ENCODE measurements around the gene RAB9A.
"Not testable (repeated sequence)": the region's sequence is repeated elsewhere in the genome, so short reads cannot be mapped to it uniquely, and the experiment has no call there.

Gene RAB9A

DNA sequence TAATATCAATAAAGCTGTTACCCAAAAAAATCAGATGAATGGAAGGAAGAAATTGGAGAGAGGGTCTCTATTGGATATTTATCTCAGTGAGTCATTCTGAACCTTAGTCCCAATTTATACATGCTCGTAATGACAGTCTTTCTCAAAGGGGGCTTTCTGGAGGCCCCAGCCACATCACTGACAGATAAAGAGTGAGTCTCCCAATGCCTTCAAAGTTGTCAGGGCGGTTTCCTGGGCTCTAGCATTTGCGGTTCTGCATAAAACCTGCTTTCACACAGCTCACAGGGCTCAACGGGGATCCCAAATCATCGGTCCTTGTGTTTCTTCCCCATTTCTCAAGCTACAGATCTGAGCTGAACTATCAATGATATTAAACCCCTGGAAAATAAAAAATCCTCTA lies 18.7 kb upstream of the RAB9A start:
- no peak for DNase-seq

DNA sequence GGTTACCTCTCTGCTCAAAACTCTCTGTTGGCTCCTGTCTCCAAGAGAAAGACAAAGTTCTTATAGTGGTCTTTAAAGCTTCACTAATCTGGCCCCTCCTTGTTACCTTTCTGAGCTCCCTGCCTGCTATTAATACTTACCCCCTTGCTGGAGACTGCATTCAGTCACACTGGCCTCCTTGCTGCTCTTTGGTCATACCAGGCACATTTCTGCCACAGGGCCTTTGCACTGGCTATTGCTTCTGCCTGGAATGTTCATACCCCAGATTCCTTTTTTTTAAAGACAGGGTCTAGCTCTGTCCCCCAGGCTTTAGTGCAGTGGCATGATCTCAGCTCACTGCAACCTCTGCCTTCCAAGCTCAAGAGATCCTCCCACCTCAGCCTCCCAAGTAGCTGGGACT lies 15.9 kb upstream of the RAB9A start:
- no peak for DNase-seq

DNA sequence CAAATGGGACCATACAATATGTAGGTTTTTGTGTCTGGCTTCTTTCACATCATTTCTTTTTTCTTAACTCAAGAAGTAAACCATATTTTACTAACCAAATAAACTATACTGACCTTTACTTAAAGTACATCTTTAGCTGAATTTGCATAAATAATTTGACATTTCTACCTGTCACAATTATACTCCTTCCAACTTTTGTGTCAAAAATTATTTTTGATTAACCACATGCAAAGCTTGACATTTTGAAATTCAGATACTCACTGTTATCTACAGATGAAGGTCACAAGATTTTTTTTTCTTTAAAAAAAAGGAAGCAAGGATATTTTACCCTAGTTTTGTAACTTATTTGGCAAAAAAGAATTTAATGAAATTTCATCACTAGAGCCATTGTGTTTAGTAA lies 12.0 kb upstream of the RAB9A start:
- no peak for DNase-seq

DNA sequence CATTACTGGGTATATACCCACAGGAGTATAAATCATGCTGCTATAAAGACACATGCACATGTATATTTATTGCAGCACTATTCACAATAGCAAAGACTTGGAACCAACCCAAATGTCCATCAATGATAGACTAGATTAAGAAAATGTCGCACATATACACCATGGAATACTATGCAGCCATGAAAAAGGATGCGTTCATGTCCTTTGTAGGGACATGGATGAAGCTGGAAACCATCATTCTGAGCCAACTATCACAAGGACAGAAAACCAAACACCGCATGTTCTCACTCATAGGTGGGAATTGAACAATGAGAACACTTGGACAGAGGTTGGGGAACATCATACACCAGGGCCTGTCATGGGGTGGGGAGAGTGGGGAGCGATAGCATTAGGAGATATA lies 9.2 kb upstream of the RAB9A start:
- not testable (repeated sequence) for DNase-seq

DNA sequence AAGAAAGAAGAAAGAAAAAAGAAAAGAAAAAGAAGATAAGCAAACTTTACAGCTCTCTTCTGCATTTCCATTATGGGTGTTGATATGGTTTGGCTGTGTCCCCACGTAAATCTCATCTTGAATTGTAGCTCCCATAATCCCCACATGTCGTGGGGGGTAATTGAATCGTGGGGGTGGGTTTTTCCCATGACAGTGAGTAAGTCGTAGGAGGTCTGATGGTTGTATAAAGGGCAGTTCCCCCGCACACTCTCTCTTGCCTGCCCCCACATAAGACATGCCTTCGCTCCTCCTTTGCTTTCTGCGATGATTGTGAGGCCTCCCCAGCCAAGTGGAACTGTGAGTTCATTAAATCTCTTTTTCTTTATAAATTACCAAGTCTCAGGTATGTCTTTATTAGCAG lies 7.3 kb upstream of the RAB9A start:
- no peak for DNase-seq

DNA sequence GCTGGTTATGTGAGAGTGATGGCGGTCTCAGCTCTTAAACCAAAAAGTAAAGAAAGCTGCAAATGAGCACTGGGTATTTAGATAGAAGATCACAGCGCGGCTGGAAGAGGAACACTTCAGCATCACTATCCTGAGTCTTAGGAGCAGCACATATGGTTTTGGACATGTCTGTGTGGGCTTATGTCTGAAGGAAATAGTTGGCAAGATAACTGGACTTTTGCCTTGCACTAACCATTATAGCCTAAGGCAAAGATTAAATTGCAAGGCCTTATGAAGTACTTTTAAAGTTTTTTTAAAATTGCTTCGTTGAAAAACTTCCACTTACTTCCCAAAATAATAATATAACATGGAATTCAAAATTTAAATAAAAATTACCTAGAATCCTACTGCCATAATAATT lies 4.6 kb upstream of the RAB9A start:
- DNase-seq = no peak

DNA sequence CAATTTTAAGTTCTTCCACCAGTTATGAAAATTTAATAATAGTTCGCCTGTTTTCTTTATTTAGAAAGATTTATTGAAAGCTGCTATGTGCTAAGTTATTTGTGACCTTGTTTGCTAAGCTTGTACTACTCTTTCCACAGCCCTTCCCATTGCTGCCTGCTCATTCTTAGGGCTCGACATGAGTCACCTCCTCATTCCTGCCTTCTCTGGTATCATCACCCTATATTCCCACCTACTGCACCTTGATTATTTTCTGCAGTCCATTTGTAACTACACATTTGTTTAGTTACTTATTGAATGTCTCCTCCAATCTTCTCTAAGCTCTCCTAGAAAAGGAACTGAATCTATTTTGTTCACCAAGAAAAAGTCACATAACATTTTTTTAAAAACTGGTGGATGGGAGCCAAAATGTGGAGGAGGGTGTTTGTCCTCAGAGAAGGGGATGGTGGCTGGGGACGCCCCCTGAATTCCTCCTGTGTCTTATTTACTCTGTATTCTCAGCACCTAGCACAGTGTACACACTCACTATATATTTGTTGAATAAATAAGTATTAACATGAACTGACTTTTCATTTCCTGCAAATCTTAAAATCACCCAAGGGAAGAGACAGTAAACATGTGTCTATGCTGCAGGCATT lies 3.7 kb upstream of the RAB9A start:
- no peak for DNase-seq

DNA sequence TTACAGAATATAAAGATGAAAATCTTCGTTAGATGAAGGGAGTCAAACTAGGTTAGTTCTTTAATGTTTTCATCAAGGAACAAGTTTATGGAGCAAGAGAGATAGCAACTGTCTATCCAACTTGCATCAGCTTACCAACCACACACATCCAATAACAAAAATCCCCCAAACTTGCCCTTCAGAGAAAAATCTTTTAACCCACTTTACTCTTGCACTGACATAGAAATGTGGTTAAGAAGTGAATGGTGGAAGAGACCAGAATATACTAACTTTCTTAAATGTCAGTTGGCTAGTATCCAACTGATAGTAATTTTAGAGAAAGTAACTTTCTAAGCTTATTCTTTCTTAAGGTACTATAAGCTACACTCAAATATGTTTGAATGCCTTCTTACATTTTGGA lies 1.7 kb upstream of the RAB9A start:
- DNase-seq = no peak

DNA sequence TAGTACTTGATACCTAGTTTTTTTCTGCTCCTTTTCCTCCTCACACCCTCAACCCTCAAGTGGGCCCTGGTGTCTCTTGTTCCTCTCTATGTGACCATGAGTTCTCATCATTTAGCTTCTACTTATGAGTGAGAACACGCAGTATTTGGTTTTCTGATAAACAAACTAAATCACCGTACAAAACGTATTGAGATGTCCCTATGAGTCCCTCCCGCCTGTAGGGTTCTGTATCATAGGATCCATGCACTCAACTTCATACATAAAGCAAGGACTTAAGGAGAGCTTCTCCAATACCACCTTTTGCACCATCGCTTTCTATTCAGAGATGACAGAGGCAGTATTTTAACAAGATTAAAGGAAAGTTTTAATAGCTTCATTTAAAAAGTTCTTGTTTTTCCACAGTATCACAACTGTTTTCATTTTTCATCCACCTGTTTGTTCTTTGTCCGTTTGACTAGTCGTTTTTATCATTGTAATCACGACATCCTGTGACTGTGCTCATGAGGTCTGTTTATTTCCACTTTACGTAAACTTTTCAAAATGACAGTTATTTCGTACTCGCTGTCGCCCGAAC lies 457 bp upstream of the RAB9A start:
- no peak for DNase-seq

DNA sequence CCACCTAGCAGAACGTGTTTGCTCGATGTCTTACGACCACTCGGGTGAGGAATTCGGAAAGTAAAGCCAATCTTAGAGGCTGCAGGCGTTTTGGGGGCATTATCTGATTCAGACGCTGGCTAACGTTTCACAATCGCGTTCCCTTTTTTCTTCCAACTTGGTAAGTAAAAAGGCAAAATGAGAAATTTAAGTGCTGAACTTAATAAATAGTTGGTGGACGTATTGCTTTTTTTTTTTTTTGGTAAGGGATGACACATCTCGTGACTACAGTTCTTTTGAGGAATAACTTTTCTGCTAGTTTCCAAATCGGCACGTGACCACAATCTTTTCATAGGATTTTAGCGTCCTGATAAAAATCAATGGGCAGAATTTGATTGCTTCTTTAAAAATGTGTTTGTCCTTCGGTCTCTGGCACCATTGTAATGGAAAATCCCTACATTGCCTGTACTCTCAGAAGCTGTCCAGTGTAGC lies 848 bp downstream of the RAB9A start:
- no peak for DNase-seq

DNA sequence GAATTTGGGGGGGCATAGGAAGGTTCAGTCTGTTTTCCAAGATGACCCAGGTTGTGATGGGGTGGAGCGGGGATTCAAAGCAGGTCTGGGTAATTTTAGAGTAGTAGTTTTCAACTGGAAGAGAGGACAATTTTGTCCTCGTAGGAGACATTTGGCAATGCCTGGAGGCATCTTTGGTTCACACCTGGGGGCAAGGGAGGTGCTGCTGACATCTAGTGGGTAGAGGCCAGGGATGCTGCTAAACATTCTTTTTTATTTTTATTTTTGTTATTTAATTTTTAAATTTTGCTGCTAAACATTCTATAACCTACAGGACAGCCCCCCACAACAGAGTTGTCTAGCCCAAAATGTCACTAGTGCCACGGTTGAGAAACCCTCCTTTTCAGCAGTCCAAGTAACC lies 1.9 kb downstream of the RAB9A start:
- DNase-seq = no peak

DNA sequence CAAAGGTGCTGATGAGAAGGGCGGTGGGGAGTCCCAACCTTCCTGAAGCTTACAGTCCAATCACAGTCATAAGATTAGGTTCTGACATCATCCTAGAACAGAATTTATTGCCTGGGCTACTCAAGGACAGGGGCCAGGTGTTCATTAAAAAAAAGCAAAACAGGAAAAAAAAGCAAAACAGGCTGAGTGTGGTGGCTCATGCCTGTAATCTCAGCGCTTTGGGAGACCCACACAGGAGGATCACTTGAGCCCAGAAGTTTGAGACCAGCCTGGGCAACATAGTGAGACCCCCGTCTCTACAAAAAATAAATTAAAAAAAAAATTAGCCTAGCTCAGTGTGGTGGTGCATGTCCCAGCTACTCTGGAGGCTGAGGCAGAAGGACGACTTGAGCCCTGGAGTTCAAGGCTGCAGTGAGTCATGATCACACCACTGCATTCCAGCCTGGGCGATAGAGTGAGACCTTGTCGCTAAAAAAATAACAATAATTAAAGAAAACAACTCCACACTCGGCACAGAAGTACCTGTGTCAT lies 3.0 kb downstream of the RAB9A start:
- DNase-seq = no peak

DNA sequence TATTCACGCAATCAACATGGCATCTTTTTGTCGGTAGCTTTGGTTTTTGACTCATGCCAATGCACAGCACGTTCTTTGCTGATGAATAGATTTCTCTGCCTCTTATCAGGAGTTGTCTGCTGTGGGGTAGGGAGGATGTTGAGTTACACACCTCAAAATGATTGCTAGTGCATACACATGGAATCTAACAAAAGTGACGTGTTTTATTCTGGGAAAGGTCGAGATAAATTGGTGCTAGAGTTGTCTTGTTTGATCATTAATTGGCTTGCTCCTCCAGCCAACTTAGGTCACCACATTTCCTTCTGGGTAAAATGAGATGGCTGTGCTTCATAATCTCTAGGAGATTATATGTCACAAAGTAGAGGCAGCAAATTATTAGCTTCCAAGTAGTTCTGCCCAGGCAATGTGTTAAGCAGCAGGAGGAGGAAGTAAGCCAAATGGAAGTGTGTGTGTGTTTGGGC lies 3.9 kb downstream of the RAB9A start:
- DNase-seq = no peak

DNA sequence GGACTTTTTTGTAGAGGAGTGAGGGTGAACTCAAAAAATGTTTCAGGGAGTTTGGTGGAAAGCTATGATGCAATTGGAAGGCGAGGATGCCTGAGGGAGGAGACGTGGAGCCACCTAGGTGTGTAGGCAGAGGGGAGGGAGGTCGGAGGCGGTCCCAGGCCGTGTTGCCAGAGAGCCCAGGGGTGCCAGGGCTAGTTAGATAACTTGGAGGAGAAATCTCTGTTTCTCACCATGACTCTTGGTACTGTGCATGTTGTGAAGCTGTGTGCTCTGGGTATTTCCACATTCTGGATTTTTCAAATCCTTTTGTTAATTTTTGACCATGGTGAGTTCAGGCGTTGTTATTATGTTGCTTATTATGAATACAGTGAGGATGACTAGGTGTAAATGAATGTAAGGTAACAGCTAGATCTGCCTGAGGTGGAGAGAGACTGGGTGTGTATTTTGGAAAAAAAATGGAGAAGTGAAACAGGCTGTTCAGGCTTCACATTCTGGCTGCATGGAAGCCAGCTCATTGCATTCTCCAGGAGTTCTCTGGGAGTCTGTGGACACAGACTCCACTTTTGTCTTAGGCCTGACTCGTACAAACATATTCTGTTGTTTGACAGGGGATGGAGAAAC lies 4.5 kb downstream of the RAB9A start:
- DNase-seq = no peak

DNA sequence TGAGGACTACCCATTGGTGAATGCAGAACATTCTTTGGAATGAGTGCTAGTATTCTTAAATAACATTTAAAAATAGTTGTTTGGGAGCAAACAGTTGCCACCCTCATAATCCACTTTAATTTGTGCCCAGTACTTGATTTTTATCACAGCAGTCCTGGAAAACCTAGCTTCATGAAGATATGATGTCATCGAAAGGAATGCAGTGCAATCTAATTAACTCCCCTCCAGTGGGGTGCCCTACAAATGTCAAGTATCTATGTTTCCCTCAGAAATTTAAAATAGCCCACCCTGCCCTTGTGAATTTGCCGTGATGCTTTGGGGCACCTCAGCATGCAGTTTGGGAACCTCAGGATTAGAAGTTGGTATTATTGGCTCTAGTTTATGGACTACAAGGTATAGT lies 5.4 kb downstream of the RAB9A start:
- no peak for DNase-seq

DNA sequence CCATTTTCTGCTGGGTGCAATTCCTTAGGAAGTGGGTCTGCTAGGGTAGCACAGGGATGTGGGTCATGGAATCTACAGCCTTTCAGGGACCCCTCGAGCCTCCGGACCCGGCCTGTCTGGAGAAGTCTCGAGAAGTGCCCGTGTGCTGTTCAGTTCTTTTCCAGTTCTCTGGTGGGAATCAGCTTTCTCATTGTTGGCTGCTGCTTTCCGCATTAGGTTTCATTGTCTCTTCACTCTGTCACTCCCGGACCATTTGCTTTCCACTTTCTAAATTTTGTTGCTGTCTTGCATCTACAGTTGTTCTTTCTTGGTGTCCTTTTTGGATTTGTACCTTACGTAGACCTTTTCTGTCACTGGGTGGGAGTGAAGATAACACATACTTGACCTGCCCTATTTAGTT lies 6.1 kb downstream of the RAB9A start:
- no peak for DNase-seq

DNA sequence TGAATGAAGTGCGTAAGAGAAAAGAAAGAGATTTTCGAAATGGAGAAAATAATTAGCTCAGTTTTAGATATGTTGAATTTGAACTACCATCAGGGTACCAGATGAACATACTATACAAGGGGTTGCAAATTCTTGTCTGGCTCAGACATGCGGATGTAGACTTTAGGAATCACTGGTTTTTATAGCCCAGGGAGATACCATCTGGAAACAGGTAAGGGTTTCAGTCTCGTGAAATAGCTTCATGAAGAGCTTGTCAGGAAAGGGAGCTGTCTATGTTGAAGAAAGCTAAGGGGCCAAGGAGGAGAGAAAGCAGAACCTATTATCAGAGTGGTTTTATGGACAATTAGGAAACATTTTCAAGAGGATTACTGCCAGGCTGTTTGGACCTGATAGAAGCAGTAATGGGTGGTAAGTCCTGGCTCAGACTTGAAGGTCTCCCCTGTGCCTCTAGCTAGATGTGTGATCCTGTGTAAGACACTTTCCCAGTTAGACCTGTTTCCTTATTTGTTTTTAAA lies 6.7 kb downstream of the RAB9A start:
- DNase-seq = no peak

DNA sequence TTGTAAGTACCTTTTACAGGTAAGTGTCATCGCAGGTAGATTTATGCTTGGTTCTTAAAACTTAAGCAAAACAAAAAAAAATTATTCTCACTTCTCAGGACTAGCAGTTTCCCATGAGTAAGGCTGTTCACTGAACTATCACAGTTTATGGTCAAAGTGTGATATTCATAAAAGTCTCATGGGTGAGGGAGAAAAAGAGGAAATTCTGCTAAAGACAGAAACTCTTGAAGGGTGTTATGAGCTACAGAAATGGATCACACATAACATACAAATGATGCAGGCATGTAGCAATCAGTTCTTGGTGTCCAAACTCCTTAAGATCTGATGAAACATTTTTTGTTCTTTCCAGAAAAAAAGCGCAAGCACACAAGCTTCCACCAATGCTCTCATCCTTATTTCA lies 8.5 kb downstream of the RAB9A start:
- no peak for DNase-seq

DNA sequence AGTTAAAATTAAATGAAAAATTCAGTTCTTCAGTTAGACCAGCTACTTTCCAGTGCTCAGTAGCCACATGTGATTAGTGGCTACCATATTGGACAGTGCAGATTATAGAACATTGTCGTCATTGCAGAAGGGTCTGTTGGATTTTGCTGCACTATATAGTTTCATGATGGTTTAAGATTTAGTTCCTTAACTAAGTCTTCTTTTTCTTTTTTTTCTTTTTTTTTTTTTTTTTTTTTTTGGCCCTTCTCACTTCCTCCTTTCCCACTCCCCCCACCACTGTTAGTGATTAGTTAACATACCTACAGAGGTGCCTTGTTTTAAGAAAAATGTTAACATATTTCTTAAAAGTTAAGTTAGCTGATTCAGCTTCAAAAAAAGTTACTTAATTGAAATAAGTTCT lies 9.0 kb downstream of the RAB9A start:
- no peak for DNase-seq

DNA sequence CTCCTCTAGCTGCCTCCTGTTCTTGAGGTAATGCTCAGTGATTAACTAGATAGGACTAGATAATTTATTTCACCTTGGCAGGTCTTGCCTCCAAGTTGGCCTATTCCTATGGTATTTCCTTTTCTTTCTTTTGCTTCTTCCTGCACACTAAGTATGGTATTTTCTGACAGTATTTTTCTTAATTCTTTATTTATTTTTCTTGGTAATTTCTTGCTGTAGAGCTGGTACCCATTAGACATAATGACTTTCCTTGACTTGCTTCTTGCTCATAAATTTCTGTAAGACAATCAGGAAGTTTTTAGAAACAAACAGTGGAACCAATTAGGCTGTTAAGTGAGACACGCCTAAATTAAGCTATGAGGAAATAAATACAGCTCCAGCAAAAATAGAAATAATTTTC lies 9.5 kb downstream of the RAB9A start:
- no peak for DNase-seq

DNA sequence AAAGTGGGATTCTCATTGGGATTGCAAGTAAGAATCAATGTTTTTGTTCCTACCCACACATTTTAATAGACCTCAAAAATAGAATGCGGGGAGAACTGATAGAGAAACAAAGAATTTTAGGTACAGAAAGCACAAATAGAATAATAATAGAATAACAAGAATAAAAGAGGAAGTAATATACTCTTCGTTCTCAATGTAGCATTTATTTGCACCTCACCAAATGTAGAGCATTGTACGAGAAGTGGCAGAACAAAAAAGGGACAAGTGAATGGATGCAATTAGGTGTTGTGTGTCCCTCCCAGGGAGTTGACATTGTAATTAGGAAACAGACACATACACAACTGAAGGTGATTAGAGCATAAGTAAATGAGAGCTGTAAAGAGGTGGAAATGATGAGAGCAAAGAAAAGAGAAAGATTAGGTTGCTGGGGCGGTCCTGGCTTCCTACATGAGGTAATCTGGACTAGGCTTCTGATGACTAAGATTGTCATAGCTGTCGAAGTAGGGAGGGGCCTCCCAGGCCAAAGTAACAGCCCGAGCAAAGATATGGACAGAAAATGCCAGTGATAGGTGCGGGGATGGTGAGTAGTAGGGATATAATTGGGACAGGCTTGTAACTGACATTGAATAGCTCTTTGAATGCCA lies 10.4 kb downstream of the RAB9A start:
- DNase-seq = no peak

DNA sequence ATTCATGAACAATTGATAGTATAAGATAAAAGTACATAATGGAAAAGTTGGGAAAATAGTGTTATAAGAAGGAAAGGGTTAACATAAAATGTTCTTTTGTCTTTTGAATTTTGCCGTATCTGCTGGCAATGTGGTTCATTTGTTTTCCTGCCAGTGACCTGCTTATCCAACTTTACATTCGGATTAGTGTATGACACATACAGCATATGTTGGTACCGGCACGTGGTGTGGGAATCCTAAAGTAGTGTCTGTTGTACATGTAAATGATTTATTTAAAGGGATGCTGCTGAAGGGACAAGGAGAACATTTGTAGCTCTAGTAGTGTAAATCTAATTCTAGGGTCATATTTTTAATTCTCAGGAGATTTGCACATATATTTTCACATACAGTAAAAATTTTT lies 11.5 kb downstream of the RAB9A start:
- no peak for DNase-seq

DNA sequence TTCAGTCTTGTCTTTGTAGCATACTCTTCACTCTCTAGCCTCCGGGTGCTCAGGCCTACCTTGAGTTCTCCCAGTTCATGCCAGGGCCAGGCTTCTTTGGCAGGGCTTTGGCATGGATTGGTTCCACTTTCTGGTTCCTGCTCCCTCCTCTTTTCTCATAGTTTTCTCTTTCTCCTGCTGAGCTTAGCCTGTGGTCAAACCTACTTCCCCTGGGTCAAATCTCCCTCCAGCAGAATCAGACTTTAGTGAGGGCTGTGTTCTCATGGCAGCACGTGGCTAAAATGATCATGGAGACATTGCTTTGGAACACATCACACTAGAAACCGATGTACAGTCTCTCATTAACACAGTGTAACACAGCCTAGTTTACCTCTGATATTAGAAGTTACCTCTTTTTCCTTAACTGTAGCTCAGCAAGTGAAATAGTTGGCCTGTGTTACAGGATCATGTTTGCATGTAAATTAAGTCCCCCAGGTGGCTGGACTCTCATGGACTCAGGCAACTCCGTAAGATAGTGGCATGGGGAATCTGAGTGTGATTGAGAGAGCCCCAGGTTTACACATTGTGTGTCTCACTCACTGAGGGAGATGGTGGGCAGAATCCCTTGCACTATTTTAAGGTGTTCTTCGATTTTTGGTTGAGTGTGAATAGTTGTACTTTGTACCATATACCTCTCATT lies 13.3 kb downstream of the RAB9A start:
- no peak for DNase-seq
